ENCODE measurements around the gene TSTD1. TPM values are rescaled to one million over a fixed set of nuclear protein-coding genes. Genes with fewer than 3 reads are reported as not detected.

TSTD1 gene
- total and polyA plus RNA-seq, 2 experiments from 2014 or later = 36.3 to 102 TPM

- 85% methylated on average over 7 of the region's 7 CpGs for WGBS (ENCODE audit: low lambda C conversion rate, missing lambda C conversion rate)
- Histone ChIP-seq H3K79me2 (no peaks in the 10 kb centered on the region), H3K27me3 (no peaks in the 10 kb centered on the region), H3K4me2 (no peak overlapping the region), H3K4me1 (ENCODE audit: insufficient read depth) (no peaks in the 10 kb centered on the region), H4K20me1 (ENCODE audit: insufficient read depth, poor library complexity, severe bottlenecking) (no peaks in the 10 kb centered on the region), H2AFZ (no peak overlapping the region), H3K9me3 (ENCODE audit: low read depth) (no peaks in the 10 kb centered on the region), H3K36me3 (replicated peaks; ENCODE audit: insufficient read depth, low read depth) (no peaks in the 10 kb centered on the region), H3K4me3 (no peak overlapping the region), H3K9me2 (replicated peaks; ENCODE audit: insufficient read depth) (no peaks in the 10 kb centered on the region), H3K27ac (no peak overlapping the region)
- no peak for DNase-seq (ENCODE audit: low spot score)
- TF ChIP-seq EZH2 (IDR thresholded peaks at IDR 0.05; ENCODE audit: borderline replicate concordance) = no peak
- TF ChIP-seq EZH2phosphoT487 (IDR thresholded peaks at IDR 0.05; ENCODE audit: low read depth, severe bottlenecking, unreplicated experiment) = no peak
- TF ChIP-seq CTCF (IDR thresholded peaks at IDR 0.05; ENCODE audit: poor library complexity) = no peak
Measured at GRCh38 chr1:161054805-161055204, 16.0 kb upstream of the TSTD1 start.

- H3K9me2 ChIP-seq (replicated peaks; ENCODE audit: insufficient read depth) = no peaks in the 10 kb centered on the region
- no peak overlapping the region for H3K27ac ChIP-seq
- WGBS (ENCODE audit: low lambda C conversion rate, missing lambda C conversion rate) = 88% methylated on average over 4 of the region's 4 CpGs
- TF ChIP-seq EZH2 (IDR thresholded peaks at IDR 0.05; ENCODE audit: borderline replicate concordance) (no peak), EZH2phosphoT487 (IDR thresholded peaks at IDR 0.05; ENCODE audit: low read depth, severe bottlenecking, unreplicated experiment) (no peak), CTCF (IDR thresholded peaks at IDR 0.05; ENCODE audit: poor library complexity) (no peak)
- DNase-seq (ENCODE audit: low spot score) = no peak
- no peak overlapping the region for H3K4me3 ChIP-seq
- H3K36me3 ChIP-seq (replicated peaks; ENCODE audit: insufficient read depth, low read depth) = no peaks in the 10 kb centered on the region
- no peaks in the 10 kb centered on the region for H3K4me1 ChIP-seq (ENCODE audit: insufficient read depth)
- H3K79me2 ChIP-seq = no peaks in the 10 kb centered on the region
- no peaks in the 10 kb centered on the region for H3K9me3 ChIP-seq (ENCODE audit: low read depth)
- no peaks in the 10 kb centered on the region for H3K27me3 ChIP-seq
- no peak overlapping the region for H2AFZ ChIP-seq
- H3K4me2 ChIP-seq = no peak overlapping the region
- H4K20me1 ChIP-seq (ENCODE audit: insufficient read depth, poor library complexity, severe bottlenecking) = no peaks in the 10 kb centered on the region
Measured at GRCh38 chr1:161054232-161054631, 15.5 kb upstream of the TSTD1 start.

- Histone ChIP-seq H2AFZ (no peak overlapping the region), H3K36me3 (replicated peaks; ENCODE audit: insufficient read depth, low read depth) (no peaks in the 10 kb centered on the region), H3K4me2 (no peak overlapping the region), H3K9me3 (ENCODE audit: low read depth) (no peaks in the 10 kb centered on the region), H3K9me2 (replicated peaks; ENCODE audit: insufficient read depth) (no peaks in the 10 kb centered on the region), H3K27me3 (no peaks in the 10 kb centered on the region), H3K4me1 (ENCODE audit: insufficient read depth) (no peaks in the 10 kb centered on the region), H3K27ac (no peak overlapping the region), H4K20me1 (ENCODE audit: insufficient read depth, poor library complexity, severe bottlenecking) (no peaks in the 10 kb centered on the region), H3K79me2 (no peaks in the 10 kb centered on the region), H3K4me3 (no peak overlapping the region)
- DNase-seq (ENCODE audit: low spot score) = no peak
- no peak for TF ChIP-seq CTCF (IDR thresholded peaks at IDR 0.05; ENCODE audit: poor library complexity)
- TF ChIP-seq EZH2 (IDR thresholded peaks at IDR 0.05; ENCODE audit: borderline replicate concordance) = no peak
- no peak for TF ChIP-seq EZH2phosphoT487 (IDR thresholded peaks at IDR 0.05; ENCODE audit: low read depth, severe bottlenecking, unreplicated experiment)
- WGBS (ENCODE audit: low lambda C conversion rate, missing lambda C conversion rate) = 91% methylated on average over 3 of the region's 3 CpGs
Measured at GRCh38 chr1:161052899-161053298, 14.1 kb upstream of the TSTD1 start.

- peaks cover 4% of the 10 kb centered on the region for H3K4me1 ChIP-seq (ENCODE audit: insufficient read depth)
- WGBS (ENCODE audit: low lambda C conversion rate, missing lambda C conversion rate) = 93% methylated on average over 10 of the region's 10 CpGs
- no peak overlapping the region for H3K27ac ChIP-seq
- TF ChIP-seq EZH2phosphoT487 (IDR thresholded peaks at IDR 0.05; ENCODE audit: low read depth, severe bottlenecking, unreplicated experiment) = no peak
- no peak for TF ChIP-seq EZH2 (IDR thresholded peaks at IDR 0.05; ENCODE audit: borderline replicate concordance)
- TF ChIP-seq CTCF (IDR thresholded peaks at IDR 0.05; ENCODE audit: poor library complexity) = no peak
- H2AFZ ChIP-seq = no peak overlapping the region
- H3K4me3 ChIP-seq = no peak overlapping the region
- H3K4me2 ChIP-seq = no peak overlapping the region
- H3K79me2 ChIP-seq = no peaks in the 10 kb centered on the region
- no peaks in the 10 kb centered on the region for H3K36me3 ChIP-seq (replicated peaks; ENCODE audit: insufficient read depth, low read depth)
- H3K27me3 ChIP-seq = no peaks in the 10 kb centered on the region
- peaks cover 7% of the 10 kb centered on the region for H3K9me3 ChIP-seq (ENCODE audit: low read depth)
- no peaks in the 10 kb centered on the region for H4K20me1 ChIP-seq (ENCODE audit: insufficient read depth, poor library complexity, severe bottlenecking)
- no peak for DNase-seq (ENCODE audit: low spot score)
- H3K9me2 ChIP-seq (replicated peaks; ENCODE audit: insufficient read depth) = no peaks in the 10 kb centered on the region
Measured at GRCh38 chr1:161051219-161051618, 12.5 kb upstream of the TSTD1 start.

Data from hepatocyte (in vitro differentiated cells).